Measurements from ENCODE around the gene PDE6H.

The PDE6H gene

GRCh38 chr12:14995583-14996425 lies 23.0 kb downstream of the PDE6H start:
- H3K4me1 ChIP-seq (ENCODE audit: control insufficient read depth, insufficient read depth, low read length), result no peaks in the 10 kb centered on the region
- H3K27me3 ChIP-seq (ENCODE audit: control insufficient read depth, insufficient read depth, low read length, poor library complexity, severe bottlenecking), result no peaks in the 10 kb centered on the region
- no peaks in the 10 kb centered on the region for H3K36me3 ChIP-seq (ENCODE audit: control insufficient read depth, insufficient read depth, low read length)
- 92 to 100% methylated on average over 1 to 3 of the region's 3 CpGs for WGBS, 2 experiments
- H3K9me3 ChIP-seq (ENCODE audit: control insufficient read depth, low read length), result no peaks in the 10 kb centered on the region
- H3K27ac ChIP-seq (ENCODE audit: insufficient read depth, low read depth, low read length, poor library complexity, severe bottlenecking), result no peak overlapping the region
- no peak overlapping the region for H3K4me3 ChIP-seq (ENCODE audit: insufficient read depth, low read depth, low read length)

- 100% methylated on average over 2 of the region's 3 CpGs for WGBS, 2 experiments
These were observed 25.2 kb downstream of the PDE6H start for GRCh38 chr12:14997998-14998397.

GRCh38 chr12:14999021-14999694 lies 26.3 kb downstream of the PDE6H start:
- WGBS, 2 experiments, result 95 to 100% methylated on average over 1 to 2 of the region's 2 CpGs
- Histone ChIP-seq H3K4me1 (ENCODE audit: control insufficient read depth, insufficient read depth, low read length) (peaks cover 7% of the 10 kb centered on the region), H3K27me3 (ENCODE audit: control insufficient read depth, insufficient read depth, low read length, poor library complexity, severe bottlenecking) (no peaks in the 10 kb centered on the region), H3K27ac (ENCODE audit: insufficient read depth, low read depth, low read length, poor library complexity, severe bottlenecking) (no peak overlapping the region), H3K9me3 (ENCODE audit: control insufficient read depth, low read length) (no peaks in the 10 kb centered on the region), H3K4me3 (ENCODE audit: insufficient read depth, low read depth, low read length) (no peak overlapping the region), H3K36me3 (ENCODE audit: control insufficient read depth, insufficient read depth, low read length) (no peaks in the 10 kb centered on the region)

More at GRCh38 chr12:14997998-14998397, 25.2 kb downstream of the PDE6H start:
- no peaks in the 10 kb centered on the region for H3K27me3 ChIP-seq (ENCODE audit: control insufficient read depth, insufficient read depth, low read length, poor library complexity, severe bottlenecking)
- no peaks in the 10 kb centered on the region for H3K9me3 ChIP-seq (ENCODE audit: control insufficient read depth, low read length)
- no peak overlapping the region for H3K4me3 ChIP-seq (ENCODE audit: insufficient read depth, low read depth, low read length)
- H3K4me1 ChIP-seq (ENCODE audit: control insufficient read depth, insufficient read depth, low read length), result peaks cover 7% of the 10 kb centered on the region
- no peak overlapping the region for H3K27ac ChIP-seq (ENCODE audit: insufficient read depth, low read depth, low read length, poor library complexity, severe bottlenecking)
- no peaks in the 10 kb centered on the region for H3K36me3 ChIP-seq (ENCODE audit: control insufficient read depth, insufficient read depth, low read length)

DNA sequence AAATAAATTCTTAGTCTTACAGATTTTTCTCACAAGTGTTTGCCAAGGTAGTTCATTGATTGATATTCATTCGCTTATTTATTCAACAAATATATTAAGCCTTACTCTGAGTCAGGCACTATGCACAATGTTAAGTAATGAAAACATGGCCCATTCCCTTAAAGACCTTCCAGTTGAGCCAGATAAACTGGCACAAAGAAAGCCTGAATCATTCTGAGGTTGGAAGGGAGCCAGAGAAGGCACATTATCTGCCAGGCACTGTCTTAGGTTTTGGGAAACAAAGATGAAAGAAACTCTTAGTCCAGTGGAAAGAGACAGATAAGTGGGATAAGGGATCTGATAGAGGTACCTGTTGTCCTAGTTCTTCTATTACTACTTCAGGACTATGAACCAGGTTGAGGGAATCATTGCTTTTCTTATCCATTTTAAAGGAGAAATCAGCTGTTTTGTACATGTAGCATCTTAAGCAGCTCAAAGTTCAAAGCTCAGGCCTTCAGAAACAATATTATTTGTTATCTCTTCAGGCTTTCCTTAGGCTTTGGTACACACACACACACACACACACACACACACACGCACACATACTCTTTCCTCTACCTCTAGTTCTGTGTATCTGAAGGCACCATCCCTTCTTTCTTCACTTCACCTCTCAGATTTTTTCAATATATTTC lies 27.0 kb downstream of the PDE6H start:
- no peak overlapping the region for H3K27ac ChIP-seq (ENCODE audit: insufficient read depth, low read depth, low read length, poor library complexity, severe bottlenecking)
- no peaks in the 10 kb centered on the region for H3K27me3 ChIP-seq (ENCODE audit: control insufficient read depth, insufficient read depth, low read length, poor library complexity, severe bottlenecking)
- H3K4me3 ChIP-seq (ENCODE audit: insufficient read depth, low read depth, low read length), result no peak overlapping the region
- H3K36me3 ChIP-seq (ENCODE audit: control insufficient read depth, insufficient read depth, low read length), result no peaks in the 10 kb centered on the region
- peaks cover 7% of the 10 kb centered on the region for H3K4me1 ChIP-seq (ENCODE audit: control insufficient read depth, insufficient read depth, low read length)
- H3K9me3 ChIP-seq (ENCODE audit: control insufficient read depth, low read length), result no peaks in the 10 kb centered on the region
- 80 to 83% methylated on average over 2 of the region's 2 CpGs for WGBS, 2 experiments

- Histone ChIP-seq H3K9me3 (ENCODE audit: control insufficient read depth, low read length) (no peaks in the 10 kb centered on the region), H3K4me3 (ENCODE audit: insufficient read depth, low read depth, low read length) (no peak overlapping the region), H3K36me3 (ENCODE audit: control insufficient read depth, insufficient read depth, low read length) (no peaks in the 10 kb centered on the region), H3K4me1 (ENCODE audit: control insufficient read depth, insufficient read depth, low read length) (peaks cover 7% of the 10 kb centered on the region), H3K27ac (ENCODE audit: insufficient read depth, low read depth, low read length, poor library complexity, severe bottlenecking) (no peak overlapping the region), H3K27me3 (ENCODE audit: control insufficient read depth, insufficient read depth, low read length, poor library complexity, severe bottlenecking) (no peaks in the 10 kb centered on the region)
- WGBS, 2 experiments, result 87 to 94% methylated on average over 2 of the region's 2 CpGs
These were observed 27.7 kb downstream of the PDE6H start for GRCh38 chr12:15000575-15000974.

GRCh38 chr12:15001733-15002382 lies 29.0 kb downstream of the PDE6H start:
- Histone ChIP-seq H3K9me3 (ENCODE audit: control insufficient read depth, low read length) (no peaks in the 10 kb centered on the region), H3K27ac (ENCODE audit: insufficient read depth, low read depth, low read length, poor library complexity, severe bottlenecking) (no peak overlapping the region), H3K36me3 (ENCODE audit: control insufficient read depth, insufficient read depth, low read length) (no peaks in the 10 kb centered on the region), H3K27me3 (ENCODE audit: control insufficient read depth, insufficient read depth, low read length, poor library complexity, severe bottlenecking) (no peaks in the 10 kb centered on the region), H3K4me3 (ENCODE audit: insufficient read depth, low read depth, low read length) (no peak overlapping the region), H3K4me1 (ENCODE audit: control insufficient read depth, insufficient read depth, low read length) (peaks cover 7% of the 10 kb centered on the region)
- WGBS, 2 experiments, result 41 to 55% methylated on average over 6 of the region's 6 CpGs

- Histone ChIP-seq H3K36me3 (ENCODE audit: control insufficient read depth, insufficient read depth, low read length) (no peaks in the 10 kb centered on the region), H3K27ac (ENCODE audit: insufficient read depth, low read depth, low read length, poor library complexity, severe bottlenecking) (no peak overlapping the region), H3K4me3 (ENCODE audit: insufficient read depth, low read depth, low read length) (no peak overlapping the region), H3K4me1 (ENCODE audit: control insufficient read depth, insufficient read depth, low read length) (peaks cover 7% of the 10 kb centered on the region), H3K9me3 (ENCODE audit: control insufficient read depth, low read length) (no peaks in the 10 kb centered on the region), H3K27me3 (ENCODE audit: control insufficient read depth, insufficient read depth, low read length, poor library complexity, severe bottlenecking) (no peaks in the 10 kb centered on the region)
- 88% methylated on average over 2 of the region's 2 CpGs for WGBS, 2 experiments
These were observed 31.6 kb downstream of the PDE6H start for GRCh38 chr12:15004421-15004820.

DNA sequence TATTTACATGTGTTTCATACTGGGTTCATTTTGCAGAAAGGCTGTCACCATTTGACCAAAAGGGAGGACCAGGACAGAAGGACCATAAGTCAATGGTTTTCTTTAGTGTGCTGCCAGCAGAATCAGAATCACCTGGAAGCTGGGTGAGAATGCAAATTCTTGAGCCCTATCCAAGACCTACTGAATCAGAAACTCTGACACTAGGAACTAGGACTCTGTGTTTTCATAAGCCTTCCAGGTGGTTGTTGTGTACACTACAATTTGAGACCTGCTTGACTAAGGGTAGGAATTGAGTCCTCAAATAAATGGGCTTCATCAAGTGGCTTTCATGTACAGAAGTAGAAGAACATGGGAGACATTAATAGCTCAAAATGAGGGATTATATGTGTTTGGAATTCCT lies 32.2 kb downstream of the PDE6H start:
- Histone ChIP-seq H3K36me3 (ENCODE audit: control insufficient read depth, insufficient read depth, low read length) (no peaks in the 10 kb centered on the region), H3K9me3 (ENCODE audit: control insufficient read depth, low read length) (no peaks in the 10 kb centered on the region), H3K27ac (ENCODE audit: insufficient read depth, low read depth, low read length, poor library complexity, severe bottlenecking) (no peak overlapping the region), H3K4me1 (ENCODE audit: control insufficient read depth, insufficient read depth, low read length) (peaks cover 7% of the 10 kb centered on the region), H3K27me3 (ENCODE audit: control insufficient read depth, insufficient read depth, low read length, poor library complexity, severe bottlenecking) (no peaks in the 10 kb centered on the region), H3K4me3 (ENCODE audit: insufficient read depth, low read depth, low read length) (no peak overlapping the region)

DNA sequence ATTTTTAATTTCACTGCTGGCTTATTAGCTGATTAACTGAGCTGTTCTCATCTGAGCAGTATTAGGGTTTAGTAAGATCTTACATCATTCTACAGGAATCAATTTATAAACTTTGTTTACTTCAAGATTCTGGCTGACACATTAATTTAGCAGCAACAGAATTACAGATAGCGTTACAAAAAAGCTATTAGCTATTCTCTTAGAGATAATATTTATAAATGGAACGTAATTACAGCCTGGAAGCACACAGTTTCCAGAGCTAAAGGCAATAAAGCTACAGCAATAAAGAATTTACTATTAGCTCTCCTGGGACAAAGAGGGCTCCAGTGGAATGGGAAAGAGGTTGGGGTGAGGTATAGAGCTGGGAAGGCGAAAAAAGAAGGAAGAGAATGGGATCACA lies 34.7 kb downstream of the PDE6H start:
- H3K27me3 ChIP-seq (ENCODE audit: control insufficient read depth, insufficient read depth, low read length, poor library complexity, severe bottlenecking), result no peaks in the 10 kb centered on the region
- no peak overlapping the region for H3K27ac ChIP-seq (ENCODE audit: insufficient read depth, low read depth, low read length, poor library complexity, severe bottlenecking)
- H3K4me1 ChIP-seq (ENCODE audit: control insufficient read depth, insufficient read depth, low read length), result no peaks in the 10 kb centered on the region
- H3K9me3 ChIP-seq (ENCODE audit: control insufficient read depth, low read length), result no peaks in the 10 kb centered on the region
- H3K4me3 ChIP-seq (ENCODE audit: insufficient read depth, low read depth, low read length), result no peak overlapping the region
- H3K36me3 ChIP-seq (ENCODE audit: control insufficient read depth, insufficient read depth, low read length), result no peaks in the 10 kb centered on the region
- whole genome bisulfite sequencing, 2 experiments, result 86 to 100% methylated on average over 1 to 3 of the region's 3 CpGs

- Histone ChIP-seq H3K27ac (ENCODE audit: insufficient read depth, low read depth, low read length, poor library complexity, severe bottlenecking) (no peak overlapping the region), H3K4me3 (ENCODE audit: insufficient read depth, low read depth, low read length) (no peak overlapping the region), H3K9me3 (ENCODE audit: control insufficient read depth, low read length) (no peaks in the 10 kb centered on the region)
These were observed 38.3 kb downstream of the PDE6H start for GRCh38 chr12:15011162-15011561.

More at GRCh38 chr12:15011162-15011561, 38.3 kb downstream of the PDE6H start:
- Histone ChIP-seq H3K4me1 (ENCODE audit: control insufficient read depth, insufficient read depth, low read length) (no peaks in the 10 kb centered on the region), H3K27me3 (ENCODE audit: control insufficient read depth, insufficient read depth, low read length, poor library complexity, severe bottlenecking) (no peaks in the 10 kb centered on the region), H3K36me3 (ENCODE audit: control insufficient read depth, insufficient read depth, low read length) (no peaks in the 10 kb centered on the region)
